ENCODE results near the gene FXYD2.

GRCh38 chr11:117786135-117786870 lies 38.2 kb downstream of the FXYD2 start:
- TF ChIP-seq CTCF (IDR thresholded peaks at IDR 0.05; ENCODE audit: low read length), result no peak
- TF ChIP-seq EZH2 (IDR thresholded peaks at IDR 0.05; ENCODE audit: borderline replicate concordance, low read length), result no peak
